ENCODE data around the gene STAT3.
A peak's percentile ranks its signal among the peaks of the same experiment; 100 is the strongest.

Gene STAT3

GRCh38 chr17:42286411-42287221 lies 101.6 kb downstream of the STAT3 start:
- peak; percentile 16 for DNase-seq (ENCODE audit: low read depth)

GRCh38 chr17:42285346-42286050 lies 102.7 kb downstream of the STAT3 start:
- no peak overlapping the region for H3K4me3 ChIP-seq (ENCODE audit: control insufficient read depth, low read depth, low read length)
- TF ChIP-seq CTCF (conservative IDR thresholded peaks at IDR 0.05; ENCODE audit: control insufficient read depth, insufficient read depth, low read depth, low read length) = no peak

More at GRCh38 chr17:42286411-42287221, 101.6 kb downstream of the STAT3 start:
- no peak overlapping the region for H3K4me3 ChIP-seq (ENCODE audit: control insufficient read depth, low read depth, low read length)
- no peak for TF ChIP-seq CTCF (conservative IDR thresholded peaks at IDR 0.05; ENCODE audit: control insufficient read depth, insufficient read depth, low read depth, low read length)

GRCh38 chr17:42284566-42284965 lies 103.7 kb downstream of the STAT3 start:
- DNase-seq (ENCODE audit: low read depth) = no peak
- TF ChIP-seq CTCF (conservative IDR thresholded peaks at IDR 0.05; ENCODE audit: control insufficient read depth, insufficient read depth, low read depth, low read length) = no peak

More at GRCh38 chr17:42285346-42286050, 102.7 kb downstream of the STAT3 start:
- no peak for DNase-seq (ENCODE audit: low read depth)

GRCh38 chr17:42284024-42284369 lies 104.2 kb downstream of the STAT3 start:
- DNase-seq (ENCODE audit: low read depth) = no peak
- H3K4me3 ChIP-seq (ENCODE audit: control insufficient read depth, low read depth, low read length) = no peak overlapping the region
- TF ChIP-seq CTCF (conservative IDR thresholded peaks at IDR 0.05; ENCODE audit: control insufficient read depth, insufficient read depth, low read depth, low read length) = no peak

More at GRCh38 chr17:42284566-42284965, 103.7 kb downstream of the STAT3 start:
- no peak overlapping the region for H3K4me3 ChIP-seq (ENCODE audit: control insufficient read depth, low read depth, low read length)

GRCh38 chr17:42283241-42284023 lies 104.8 kb downstream of the STAT3 start:
- H3K4me3 ChIP-seq (ENCODE audit: control insufficient read depth, low read depth, low read length) = no peak overlapping the region
- no peak for DNase-seq (ENCODE audit: low read depth)
- no peak for TF ChIP-seq CTCF (conservative IDR thresholded peaks at IDR 0.05; ENCODE audit: control insufficient read depth, insufficient read depth, low read depth, low read length)

- TF ChIP-seq CTCF (conservative IDR thresholded peaks at IDR 0.05; ENCODE audit: control insufficient read depth, insufficient read depth, low read depth, low read length) = no peak
- no peak overlapping the region for H3K4me3 ChIP-seq (ENCODE audit: control insufficient read depth, low read depth, low read length)
- no peak for DNase-seq (ENCODE audit: low read depth)
Observed at GRCh38 chr17:42282478-42283080, 105.7 kb downstream of the STAT3 start.

All from fibroblast of mammary gland (primary cell).